Measurements from ENCODE around the gene ATP6V0E1.

The ATP6V0E1 gene

GRCh38 chr5:172956936-172957335, 26.6 kb upstream of the ATP6V0E1 start:
- TF ChIP-seq EZH2phosphoT487 (IDR thresholded peaks at IDR 0.05; ENCODE audit: low read depth) (no peak), CTCF (IDR thresholded peaks at IDR 0.05; ENCODE audit: low read depth, low read length) (no peak)
- Histone ChIP-seq H3K27ac (ENCODE audit: low read length) (no peak overlapping the region), H3K79me2 (ENCODE audit: low read length) (peaks cover 14% of the 10 kb centered on the region), H3K36me3 (replicated peaks; ENCODE audit: low read depth, low read length) (no peaks in the 10 kb centered on the region), H3K9ac (ENCODE audit: low read length) (no peak overlapping the region), H2AFZ (ENCODE audit: low read depth, low read length) (no peak overlapping the region), H3K27me3 (ENCODE audit: low read depth, low read length) (no peaks in the 10 kb centered on the region), H3K4me1 (ENCODE audit: low read length) (peaks cover 12% of the 10 kb centered on the region), H3K9me3 (ENCODE audit: insufficient read depth, low read length) (no peaks in the 10 kb centered on the region), H3K4me3 (ENCODE audit: low read length) (no peak overlapping the region), H3K4me2 (ENCODE audit: low read length) (no peak overlapping the region), H4K20me1 (ENCODE audit: insufficient read depth, low read length) (no peaks in the 10 kb centered on the region)

GRCh38 chr5:172957458-172957857, 26.1 kb upstream of the ATP6V0E1 start:
- H3K79me2 ChIP-seq (ENCODE audit: low read length) = peaks cover 14% of the 10 kb centered on the region
- TF ChIP-seq EZH2phosphoT487 (IDR thresholded peaks at IDR 0.05; ENCODE audit: low read depth) = no peak
- TF ChIP-seq CTCF (IDR thresholded peaks at IDR 0.05; ENCODE audit: low read depth, low read length) = no peak
- no peaks in the 10 kb centered on the region for H4K20me1 ChIP-seq (ENCODE audit: insufficient read depth, low read length)
- H3K9ac ChIP-seq (ENCODE audit: low read length) = no peak overlapping the region
- H3K27me3 ChIP-seq (ENCODE audit: low read depth, low read length) = no peaks in the 10 kb centered on the region
- no peak overlapping the region for H3K4me2 ChIP-seq (ENCODE audit: low read length)
- H3K4me3 ChIP-seq (ENCODE audit: low read length) = no peak overlapping the region
- H3K27ac ChIP-seq (ENCODE audit: low read length) = no peak overlapping the region
- no peaks in the 10 kb centered on the region for H3K9me3 ChIP-seq (ENCODE audit: insufficient read depth, low read length)
- no peak overlapping the region for H2AFZ ChIP-seq (ENCODE audit: low read depth, low read length)
- peaks cover 12% of the 10 kb centered on the region for H3K4me1 ChIP-seq (ENCODE audit: low read length)
- no peaks in the 10 kb centered on the region for H3K36me3 ChIP-seq (replicated peaks; ENCODE audit: low read depth, low read length)

- TF ChIP-seq CTCF (IDR thresholded peaks at IDR 0.05; ENCODE audit: low read depth, low read length) = no peak
- TF ChIP-seq EZH2phosphoT487 (IDR thresholded peaks at IDR 0.05; ENCODE audit: low read depth) = no peak
- Histone ChIP-seq H3K27ac (ENCODE audit: low read length) (no peak overlapping the region), H3K9ac (ENCODE audit: low read length) (peak overlapping the region; percentile 76; the same call in 1 of the 2 replicates), H3K36me3 (replicated peaks; ENCODE audit: low read depth, low read length) (no peaks in the 10 kb centered on the region), H3K4me2 (ENCODE audit: low read length) (peak overlapping the region; percentile 80), H3K9me3 (ENCODE audit: insufficient read depth, low read length) (no peaks in the 10 kb centered on the region), H3K27me3 (ENCODE audit: low read depth, low read length) (no peaks in the 10 kb centered on the region), H3K4me1 (ENCODE audit: low read length) (peaks cover 12% of the 10 kb centered on the region), H3K4me3 (ENCODE audit: low read length) (peak overlapping the region; percentile 95), H3K79me2 (ENCODE audit: low read length) (peaks cover 14% of the 10 kb centered on the region), H4K20me1 (ENCODE audit: insufficient read depth, low read length) (no peaks in the 10 kb centered on the region), H2AFZ (ENCODE audit: low read depth, low read length) (peak overlapping the region; percentile 90)
These were observed 25.1 kb upstream of the ATP6V0E1 start for GRCh38 chr5:172958331-172959046.

GRCh38 chr5:172959824-172960799, 23.5 kb upstream of the ATP6V0E1 start:
- Histone ChIP-seq H3K27ac (ENCODE audit: low read length) (no peak overlapping the region), H4K20me1 (ENCODE audit: insufficient read depth, low read length) (no peaks in the 10 kb centered on the region), H3K9me3 (ENCODE audit: insufficient read depth, low read length) (no peaks in the 10 kb centered on the region), H3K27me3 (ENCODE audit: low read depth, low read length) (no peaks in the 10 kb centered on the region), H2AFZ (ENCODE audit: low read depth, low read length) (no peak overlapping the region), H3K9ac (ENCODE audit: low read length) (peak overlapping the region; percentile 76), H3K4me3 (ENCODE audit: low read length) (peak overlapping the region; percentile 95), H3K36me3 (replicated peaks; ENCODE audit: low read depth, low read length) (no peaks in the 10 kb centered on the region), H3K4me1 (ENCODE audit: low read length) (peaks cover 12% of the 10 kb centered on the region), H3K79me2 (ENCODE audit: low read length) (peaks cover 14% of the 10 kb centered on the region), H3K4me2 (ENCODE audit: low read length) (peak overlapping the region; percentile 85)
- TF ChIP-seq CTCF (IDR thresholded peaks at IDR 0.05; ENCODE audit: low read depth, low read length) (no peak), EZH2phosphoT487 (IDR thresholded peaks at IDR 0.05; ENCODE audit: low read depth) (no peak)

Measured in OCI-LY3 (cell line).